A549 treated with AZD9567 at 1 μM for 4 hours (cell line): ENCODE measurements around the gene KARS1. TPM values are rescaled to one million over a fixed set of nuclear protein-coding genes. Genes with fewer than 3 reads are reported as not detected.

Source experiments
- total RNA-seq: library from RNA; stranded (reverse); fragments of 200-300 nt; extraction: Qiagen RNA extraction; gene quantifications from 5 replicates; pipeline ENCODE4 v1.2.3, GENCODE V29; 2022; ENCODE audit not compliant: insufficient read depth

The KARS1 gene
- 155 to 203 TPM (median 165 TPM) in 5 replicates for total RNA-seq

GRCh38 chr16:75647492-75648264 is at the start of gene KARS1, which contains the start of gene TERF2IP:
KARS1 (minus strand) TSS chr16:75647665; CDS start chr16:75647639, 26 bp downstream.
TERF2IP (plus strand) TSS chr16:75647773; CDS start chr16:75647883, 110 bp downstream.

GRCh38 chr16:75676909-75677308 is 29.4 kb upstream of the KARS1 start, which contains the start of gene CPHXL2:
CPHXL2 (minus strand) TSS chr16:75677009; CDS start chr16:75676999, 10 bp downstream.

GRCh38 chr16:75622761-75623605 is 24.5 kb downstream of the KARS1 start, which contains the start of gene ADAT1:
ADAT1 (minus strand) TSS chr16:75623281; CDS start chr16:75620799, 2,482 bp downstream.

Other genes with a start within 250 kb of the KARS1 start
- gene CFDP1, start 214.2 kb downstream of the KARS1 start, total RNA-seq: 53.9 to 76.5 TPM (median 61.0 TPM) in 5 replicates
- 15.2 to 18.3 TPM (median 16.9 TPM) in 5 replicates for gene TMEM170A, start 183.0 kb downstream of the KARS1 start, total RNA-seq
- gene CHST6, start 152.2 kb downstream of the KARS1 start, total RNA-seq: 0.12 to 0.20 TPM (median 0.14 TPM) in 4 of 5 replicates, not detected in the other
- gene CHST5, start 111.6 kb downstream of the KARS1 start, total RNA-seq: 0.03 to 0.18 TPM (median 0.03 TPM) in 3 of 5 replicates, not detected in the others
- 9.4 to 12.9 TPM (median 10.5 TPM) in 5 replicates for gene TMEM231, start 91.4 kb downstream of the KARS1 start, total RNA-seq
- 76.4 to 95.7 TPM (median 90.8 TPM) in 5 replicates for gene GABARAPL2, start 81.3 kb downstream of the KARS1 start, total RNA-seq
- 28.4 to 40.0 TPM (median 39.5 TPM) in 5 replicates for gene ADAT1, start 24.4 kb downstream of the KARS1 start, total RNA-seq
- 45.4 to 51.7 TPM (median 47.7 TPM) in 5 replicates for gene TERF2IP, start 108 bp upstream of the KARS1 start, total RNA-seq
- gene CPHXL2, start 29.3 kb upstream of the KARS1 start, total RNA-seq: not detected in 5 replicates
- gene DUXB, start 53.8 kb upstream of the KARS1 start, total RNA-seq: 0.07 TPM in 1 of 5 replicates, not detected in the others
- gene CPHXL, start 78.8 kb upstream of the KARS1 start, total RNA-seq: not detected in 5 replicates